HL-60 (cell line): Measurements from ENCODE around the gene PRDM5.
A peak's percentile ranks its signal among the peaks of the same experiment; 100 is the strongest.

Source experiments
- DNase-seq, 2 experiments: peaks; one replicate each; pipeline ENCODE4 v3.0.0-alpha.2; 2010 to 2020; ENCODE audit warnings: low read depth in 1 of 2, low spot score in 1 of 2
- H3K27ac ChIP-seq: fragments of 250-450 bp; sonication (Bioruptor Pico); replicated peaks from 2 replicates; pipeline ENCODE4 v1.5.1; 2020; ENCODE audit warnings: mild to moderate bottlenecking, moderate library complexity
- H3K27me3 ChIP-seq: fragments of 250-450 bp; sonication (Bioruptor Pico); 2 replicates; pipeline ENCODE4 v1.5.1; 2021; ENCODE audit warnings: mild to moderate bottlenecking, moderate library complexity; ENCODE audit not compliant: insufficient read depth, poor library complexity, severe bottlenecking
- H3K4me3 ChIP-seq: replicated peaks from 2 replicates; pipeline ENCODE4 v1.5.1; 2011; ENCODE audit warnings: mild to moderate bottlenecking, control low read depth, low read length; ENCODE audit not compliant: insufficient read depth
- CTCF ChIP-seq: IDR thresholded peaks from one replicate; pipeline ENCODE4 v1.5.1; 2011; ENCODE audit warnings: low read length, control low read depth, inconsistent platforms; ENCODE audit not compliant: insufficient read depth
- GABPA ChIP-seq: IDR thresholded peaks from 2 replicates; pipeline ENCODE4 v1.6.1; 2012; ENCODE audit warnings: low read depth
- POLR2AphosphoS5 ChIP-seq: IDR thresholded peaks from 2 replicates; pipeline ENCODE4 v1.6.1; 2012; ENCODE audit warnings: low read depth
- REST ChIP-seq: IDR thresholded peaks from 2 replicates; pipeline ENCODE4 v1.6.1; 2012; ENCODE audit warnings: low read depth; ENCODE audit not compliant: insufficient replicate concordance
- SPI1 ChIP-seq: IDR thresholded peaks from 2 replicates; pipeline ENCODE4 v1.6.1; 2012; ENCODE audit warnings: low read depth, mild to moderate bottlenecking, borderline replicate concordance

PRDM5 gene

GRCh38 chr4:120775431-120775830, 147.1 kb downstream of the PRDM5 start:
- Histone ChIP-seq H3K27me3 (no peaks in the 10 kb centered on the region), H3K27ac (no peak overlapping the region), H3K4me3 (no peak overlapping the region)
- DNase-seq, result no peak
- TF ChIP-seq GABPA (no peak), SPI1 (no peak), POLR2AphosphoS5 (no peak), CTCF (no peak), REST (no peak)

- no peak overlapping the region; the same call in 1 of the 2 replicates for H3K27ac ChIP-seq
- no peak overlapping the region for H3K4me3 ChIP-seq
- TF ChIP-seq REST (peak; percentile 59), GABPA (peak; percentile 68; the same call in 1 of the 2 replicates), CTCF (no peak), POLR2AphosphoS5 (peak; percentile 87; the same call in 1 of the 2 replicates), SPI1 (peak; percentile 25; the same call in 1 of the 2 replicates)
- H3K27me3 ChIP-seq, result no peaks in the 10 kb centered on the region
- DNase-seq, result peak; percentile 12 to 66
These were observed 148.9 kb downstream of the PRDM5 start for GRCh38 chr4:120773641-120774040.

GRCh38 chr4:120771907-120772306, 150.6 kb downstream of the PRDM5 start:
- TF ChIP-seq REST, result no peak
- TF ChIP-seq CTCF, result no peak
- TF ChIP-seq GABPA, result no peak
- no peak for TF ChIP-seq SPI1
- TF ChIP-seq POLR2AphosphoS5, result no peak
- DNase-seq, result no peak
- no peaks in the 10 kb centered on the region for H3K27me3 ChIP-seq
- H3K27ac ChIP-seq, result no peak overlapping the region
- H3K4me3 ChIP-seq, result no peak overlapping the region
